Subcutaneous abdominal adipose tissue (tissue), 5 donors: ENCODE data around the gene PRDM5.
A peak's percentile ranks its signal among the peaks of the same experiment; 100 is the strongest.

Experiments
- H3K27ac ChIP-seq: one replicate; pipeline ENCODE4 v1.7.0; 2013; ENCODE audit warnings: low read depth, mild to moderate bottlenecking, inconsistent platforms, low read length, moderate library complexity
- H3K27me3 ChIP-seq, 5 donors: one replicate each; pipeline ENCODE4 v1.7.0; 2013; ENCODE audit warnings: low read length in 5 of 5, inconsistent platforms in 1 of 5; ENCODE audit not compliant: control insufficient read depth in 5 of 5, insufficient read depth in 4 of 5
- H3K36me3 ChIP-seq, 5 donors: one replicate each; pipeline ENCODE4 v1.7.0; 2013; ENCODE audit warnings: low read length in 5 of 5; ENCODE audit not compliant: control insufficient read depth in 5 of 5, insufficient read depth in 5 of 5
- H3K4me1 ChIP-seq, 5 donors: one replicate each; pipeline ENCODE4 v1.7.0; 2013; ENCODE audit warnings: low read length in 5 of 5, mild to moderate bottlenecking in 3 of 5, moderate library complexity in 1 of 5; ENCODE audit not compliant: control insufficient read depth in 5 of 5, insufficient read depth in 5 of 5
- H3K4me3 ChIP-seq, 5 donors: one replicate each; pipeline ENCODE4 v1.7.0; 2013; ENCODE audit warnings: low read length in 5 of 5, low read depth in 1 of 5
- H3K9ac ChIP-seq, 5 donors: one replicate each; pipeline ENCODE4 v1.7.0; 2013; ENCODE audit warnings: low read length in 5 of 5, mild to moderate bottlenecking in 4 of 5, moderate library complexity in 3 of 5
- H3K9me3 ChIP-seq, 5 donors: one replicate each; pipeline ENCODE4 v1.7.0; 2013; ENCODE audit warnings: low read length in 5 of 5; ENCODE audit not compliant: control insufficient read depth in 5 of 5
- donor health status: healthy.
- donor health status: healthy.
- donor health status: healthy.
- donor health status: healthy.
- donor health status: healthy.

PRDM5 gene

DNA sequence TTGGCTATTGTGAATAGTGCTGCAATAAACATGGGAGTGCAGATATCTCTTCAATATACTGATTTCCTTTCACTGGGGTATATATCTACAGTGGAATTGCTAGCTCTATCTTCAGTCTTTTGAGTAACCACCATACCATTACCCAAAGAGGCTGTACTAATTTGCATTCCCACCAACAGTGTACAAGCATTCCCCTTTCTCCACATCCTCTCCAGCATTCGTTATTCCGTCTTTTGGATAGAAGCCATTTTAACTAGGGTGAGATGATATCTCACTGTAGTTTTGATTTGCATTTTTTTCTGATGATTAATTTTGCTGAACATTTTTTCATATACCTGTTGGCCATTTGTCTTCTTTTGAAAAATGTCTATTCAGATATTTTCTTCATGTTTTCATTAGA, 110.3 kb downstream of the PRDM5 start:
- Histone ChIP-seq H3K36me3 (no peaks in the 10 kb centered on the region), H3K4me1 (peaks cover 0 to 21% (median 6%) of the 10 kb centered on the region in 5 donors)

GRCh38 chr4:120809518-120809917, 113.0 kb downstream of the PRDM5 start:
- Histone ChIP-seq H3K4me3 (no peak overlapping the region), H3K27me3 (no peaks in the 10 kb centered on the region), H3K36me3 (no peaks in the 10 kb centered on the region), H3K9ac (no peak overlapping the region), H3K27ac (no peak overlapping the region), H3K9me3 (peaks cover 0 to 4% (median 3%) of the 10 kb centered on the region in 5 donors), H3K4me1 (peaks cover 0 to 6% (median 0%) of the 10 kb centered on the region in 5 donors)

More for the DNA sequence above, 110.3 kb downstream of the PRDM5 start:
- Histone ChIP-seq H3K9me3 (peaks cover 0 to 4% (median 3%) of the 10 kb centered on the region in 5 donors), H3K4me3 (no peak overlapping the region), H3K27ac (no peak overlapping the region), H3K9ac (no peak overlapping the region), H3K27me3 (no peaks in the 10 kb centered on the region)

DNA sequence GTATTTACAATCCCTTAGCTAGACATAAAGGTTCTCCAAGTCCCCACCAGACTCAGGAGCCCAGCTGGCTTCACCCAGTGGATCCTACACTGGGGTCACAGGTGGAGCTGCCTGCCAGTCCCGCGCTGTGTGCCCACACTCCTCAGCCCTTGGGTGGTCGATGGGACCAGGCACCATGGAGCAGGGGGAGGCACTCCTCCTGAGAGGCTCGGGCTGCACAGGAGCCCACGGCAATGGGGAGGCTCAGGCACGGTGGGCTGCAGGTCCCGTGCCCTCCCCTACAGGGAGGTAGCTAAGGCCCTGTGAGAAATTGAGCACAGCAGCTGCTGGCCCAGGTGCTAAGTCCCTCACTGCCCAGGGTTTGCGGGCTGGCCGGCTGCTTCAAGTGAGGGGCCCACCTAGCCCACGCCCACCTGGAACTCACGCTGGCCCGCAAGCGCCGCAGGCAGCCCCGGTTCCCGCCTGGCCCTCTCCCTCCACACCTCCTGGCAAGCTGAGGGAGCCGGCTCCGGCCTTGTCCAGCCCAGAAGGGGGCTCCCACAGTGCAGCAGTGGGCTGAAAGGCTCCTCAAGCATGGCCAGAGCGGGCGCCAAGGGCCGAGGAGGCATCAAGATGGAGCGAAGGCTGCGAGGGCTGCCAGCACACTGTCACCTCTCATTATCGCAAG, 113.9 kb downstream of the PRDM5 start:
- Histone ChIP-seq H3K9ac (no peak overlapping the region), H3K27me3 (no peaks in the 10 kb centered on the region), H3K4me1 (no peaks in the 10 kb centered on the region), H3K27ac (no peak overlapping the region), H3K4me3 (no peak overlapping the region), H3K9me3 (peaks cover 0 to 4% (median 3%) of the 10 kb centered on the region in 5 donors), H3K36me3 (no peaks in the 10 kb centered on the region)

- Histone ChIP-seq H3K27me3 (no peaks in the 10 kb centered on the region), H3K4me1 (peaks cover 0 to 12% (median 6%) of the 10 kb centered on the region in 5 donors), H3K4me3 (peak overlapping the region in 1 of 5 donors; percentile 31), H3K36me3 (no peaks in the 10 kb centered on the region), H3K9me3 (no peaks in the 10 kb centered on the region), H3K9ac (no peak overlapping the region), H3K27ac (peak overlapping the region; percentile 19)
These were observed 121.3 kb downstream of the PRDM5 start for GRCh38 chr4:120801137-120801758.

DNA sequence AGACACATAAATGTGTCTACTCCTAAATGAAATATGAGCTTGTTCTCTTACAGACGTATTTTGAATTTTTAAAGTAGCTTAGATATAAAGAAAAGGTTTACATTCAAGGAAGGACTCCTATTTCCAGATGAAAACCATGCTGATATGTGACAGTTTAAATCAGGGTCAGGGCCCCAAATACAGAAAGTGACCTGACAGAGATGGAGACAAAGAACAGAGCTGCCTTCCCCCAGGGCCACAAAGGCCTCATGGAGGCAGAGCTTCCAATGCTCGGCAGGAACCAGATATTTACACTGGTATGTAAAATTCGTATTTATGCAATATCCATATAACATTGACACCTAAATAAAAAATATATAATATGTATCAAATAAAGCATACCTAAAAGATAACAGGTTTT, 124.0 kb downstream of the PRDM5 start:
- no peak overlapping the region for H3K4me3 ChIP-seq
- H3K9ac ChIP-seq = no peak overlapping the region
- H3K27me3 ChIP-seq = no peaks in the 10 kb centered on the region
- no peak overlapping the region for H3K27ac ChIP-seq
- H3K4me1 ChIP-seq = peaks cover 0 to 12% (median 6%) of the 10 kb centered on the region in 5 donors
- no peaks in the 10 kb centered on the region for H3K9me3 ChIP-seq
- H3K36me3 ChIP-seq = no peaks in the 10 kb centered on the region

DNA sequence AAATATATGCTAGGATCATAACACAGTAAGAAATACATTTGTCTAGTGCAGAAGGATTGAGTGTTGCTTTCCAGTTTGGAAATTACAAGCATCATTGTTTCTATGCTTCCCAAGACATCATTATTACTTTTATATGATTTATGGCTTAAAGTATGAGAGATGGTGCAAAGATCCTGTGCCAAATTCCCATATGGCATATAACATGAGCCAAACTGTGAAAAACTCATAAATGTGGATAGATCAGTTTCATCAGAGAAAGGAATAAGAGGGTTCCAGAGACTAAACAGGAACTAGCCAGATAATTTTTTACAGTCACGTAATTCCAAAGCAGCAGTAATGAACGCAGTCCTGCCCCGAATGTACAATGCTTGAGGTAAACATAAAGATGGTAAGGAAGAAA, 126.3 kb downstream of the PRDM5 start:
- Histone ChIP-seq H3K27ac (no peak overlapping the region), H3K9me3 (no peaks in the 10 kb centered on the region), H3K27me3 (no peaks in the 10 kb centered on the region), H3K36me3 (no peaks in the 10 kb centered on the region), H3K9ac (no peak overlapping the region), H3K4me3 (no peak overlapping the region), H3K4me1 (peaks cover 0 to 8% (median 4%) of the 10 kb centered on the region in 5 donors)

GRCh38 chr4:120785202-120785601, 137.3 kb downstream of the PRDM5 start:
- Histone ChIP-seq H3K27ac (no peak overlapping the region), H3K9ac (no peak overlapping the region), H3K4me3 (no peak overlapping the region), H3K36me3 (no peaks in the 10 kb centered on the region), H3K4me1 (peaks cover 0 to 9% (median 5%) of the 10 kb centered on the region in 5 donors), H3K9me3 (no peaks in the 10 kb centered on the region), H3K27me3 (no peaks in the 10 kb centered on the region)

DNA sequence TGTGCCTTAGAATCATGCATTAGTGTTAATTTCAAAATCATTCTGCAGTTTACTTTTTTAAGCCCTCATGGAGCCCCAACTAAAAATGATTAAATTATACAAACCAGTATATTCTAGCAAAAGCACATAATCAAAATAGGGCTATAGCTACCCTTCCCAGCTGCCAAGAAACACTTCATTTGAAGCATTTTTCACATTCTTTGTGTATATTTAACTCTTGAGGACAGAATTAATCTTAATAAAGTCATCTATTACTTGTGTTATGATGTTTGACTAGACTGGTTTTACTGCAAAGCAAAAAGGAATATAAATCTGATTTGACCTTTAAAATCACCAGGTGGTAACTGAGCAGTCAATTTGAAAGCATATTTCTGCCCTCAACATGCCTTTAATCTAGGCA, 145.1 kb downstream of the PRDM5 start:
- H3K27me3 ChIP-seq = no peaks in the 10 kb centered on the region
- H3K9me3 ChIP-seq = no peaks in the 10 kb centered on the region
- H3K4me3 ChIP-seq = no peak overlapping the region
- H3K36me3 ChIP-seq = no peaks in the 10 kb centered on the region
- H3K4me1 ChIP-seq = peaks cover 0 to 3% (median 0%) of the 10 kb centered on the region in 5 donors
- no peak overlapping the region for H3K27ac ChIP-seq
- no peak overlapping the region for H3K9ac ChIP-seq

DNA sequence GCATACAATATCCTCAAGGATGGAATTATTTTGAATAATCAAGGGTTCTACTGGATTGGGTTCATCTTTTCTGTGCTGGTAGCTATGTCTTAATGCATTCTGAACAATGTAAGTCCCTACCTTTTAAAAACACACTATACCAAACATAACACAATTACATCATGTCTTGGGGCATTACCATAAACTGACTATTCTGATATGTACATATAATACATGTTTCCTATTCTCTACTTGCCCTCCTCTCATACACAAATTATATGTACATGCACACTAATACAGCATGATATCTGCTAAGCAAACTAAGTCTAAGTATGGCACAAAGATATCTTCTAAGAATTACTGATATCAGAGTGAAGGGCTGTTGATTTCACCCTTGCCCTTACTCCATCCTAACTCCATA, 147.1 kb downstream of the PRDM5 start:
- H3K4me3 ChIP-seq = no peak overlapping the region

GRCh38 chr4:120773641-120774040, 148.9 kb downstream of the PRDM5 start:
- Histone ChIP-seq H3K4me1 (peaks cover 0 to 9% (median 0%) of the 10 kb centered on the region in 5 donors), H3K9ac (no peak overlapping the region), H3K36me3 (no peaks in the 10 kb centered on the region), H3K4me3 (no peak overlapping the region), H3K27ac (no peak overlapping the region), H3K27me3 (no peaks in the 10 kb centered on the region), H3K9me3 (no peaks in the 10 kb centered on the region)

More for the DNA sequence above, 147.1 kb downstream of the PRDM5 start:
- H3K27ac ChIP-seq = no peak overlapping the region
- H3K36me3 ChIP-seq = no peaks in the 10 kb centered on the region
- no peaks in the 10 kb centered on the region for H3K9me3 ChIP-seq
- peaks cover 0 to 9% (median 0%) of the 10 kb centered on the region in 5 donors for H3K4me1 ChIP-seq
- no peaks in the 10 kb centered on the region for H3K27me3 ChIP-seq
- H3K9ac ChIP-seq = no peak overlapping the region
